ENCODE results near the gene AGRN.
"Not testable (repeated sequence)": the region's sequence is repeated elsewhere in the genome, so short reads cannot be mapped to it uniquely, and the experiment has no call there.

Gene AGRN

DNA sequence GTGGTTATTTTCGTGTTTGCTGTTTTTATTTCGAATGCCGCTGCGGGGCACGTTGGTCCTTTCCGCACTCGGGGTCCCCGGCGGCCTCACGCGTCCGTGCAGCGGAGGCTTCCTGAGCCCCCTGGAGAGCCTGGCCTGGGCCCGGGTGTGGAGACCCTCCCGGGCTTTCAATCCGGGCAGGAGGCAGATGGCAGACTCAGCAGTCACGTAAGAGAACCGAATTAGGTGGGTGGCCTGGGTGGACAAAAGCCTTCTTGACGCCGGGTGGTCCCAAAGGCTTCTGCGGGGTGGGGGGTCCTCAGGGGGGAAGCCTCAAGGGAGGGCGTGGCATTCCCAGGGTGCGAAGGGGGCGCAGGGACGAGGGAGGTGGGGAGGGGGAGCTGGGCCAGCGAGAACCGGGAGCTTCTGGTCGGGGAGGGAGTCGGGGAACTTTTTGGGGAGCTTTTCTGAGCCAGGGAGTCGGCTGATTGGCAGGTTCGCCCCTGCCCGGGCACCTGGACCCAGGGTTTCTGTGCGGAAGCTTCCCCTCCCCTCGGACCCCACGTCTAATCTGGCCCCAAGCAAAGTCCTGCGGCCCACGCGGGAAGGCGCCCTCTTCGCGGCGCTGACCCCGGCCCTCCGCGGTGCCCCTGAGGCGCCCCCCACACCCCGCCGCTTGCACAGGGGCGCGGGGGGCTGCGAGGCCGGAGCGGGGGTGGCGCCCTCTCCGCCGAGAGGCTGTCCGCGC is 18.7 kb upstream of the AGRN start:
- ATAC-seq, result no peak

DNA sequence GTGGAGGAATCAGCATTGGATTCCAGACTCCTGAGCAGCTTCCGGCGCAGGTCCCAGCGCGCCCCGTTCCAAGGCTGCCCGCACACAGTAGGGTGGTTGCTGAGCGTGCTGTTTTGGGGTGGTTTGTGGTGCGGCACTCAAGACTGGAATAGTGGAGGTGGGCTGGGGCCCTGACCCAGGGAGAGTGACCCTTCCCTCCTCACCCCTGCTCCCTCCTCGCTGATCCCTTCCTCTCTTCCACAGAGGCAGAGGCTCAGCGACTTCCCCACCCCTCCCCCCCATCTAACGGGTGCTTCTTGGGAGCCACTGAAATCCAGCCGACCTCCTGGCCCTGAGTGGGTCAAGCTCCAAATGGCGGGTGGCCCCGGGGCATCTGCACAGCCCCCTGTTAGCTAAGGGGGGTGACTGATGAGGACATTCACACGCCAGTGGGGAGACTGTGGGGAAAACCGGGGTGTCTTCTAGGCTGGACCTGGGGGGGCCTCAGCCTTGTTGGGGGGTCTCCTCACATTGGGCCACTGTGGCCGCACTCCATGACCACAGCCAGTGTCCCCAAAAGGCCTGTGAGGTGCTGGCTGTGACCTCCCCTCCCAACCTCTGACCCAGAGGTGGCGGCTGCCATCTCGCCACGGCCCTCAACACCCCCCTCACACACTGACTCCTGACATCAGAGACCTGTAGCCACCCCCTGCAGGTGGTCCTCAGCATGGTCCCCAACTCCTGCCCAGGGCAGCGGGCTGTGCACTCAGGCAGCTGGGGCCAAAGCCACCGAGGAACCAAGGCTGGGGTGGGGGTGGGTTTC is 16.1 kb upstream of the AGRN start:
- no peak for ATAC-seq

DNA sequence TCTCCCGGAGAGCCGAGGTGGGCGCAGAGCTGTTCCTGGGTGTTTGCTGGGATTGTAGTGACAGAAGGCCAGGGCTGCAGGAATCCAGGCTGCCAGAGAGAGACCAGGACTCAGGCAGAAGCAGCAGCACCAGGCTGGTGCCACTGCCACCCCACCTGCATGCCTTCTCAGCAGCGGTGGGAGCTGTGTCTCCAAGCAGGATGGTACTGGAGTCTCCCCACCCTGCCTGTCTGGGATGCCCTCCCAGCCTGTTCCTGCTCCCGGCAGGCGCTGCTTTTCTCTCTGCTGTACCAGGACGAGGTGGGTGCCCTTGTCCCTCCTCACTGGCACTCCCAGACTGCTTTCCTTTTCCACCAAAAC is 15.5 kb upstream of the AGRN start:
- ATAC-seq, result no peak

DNA sequence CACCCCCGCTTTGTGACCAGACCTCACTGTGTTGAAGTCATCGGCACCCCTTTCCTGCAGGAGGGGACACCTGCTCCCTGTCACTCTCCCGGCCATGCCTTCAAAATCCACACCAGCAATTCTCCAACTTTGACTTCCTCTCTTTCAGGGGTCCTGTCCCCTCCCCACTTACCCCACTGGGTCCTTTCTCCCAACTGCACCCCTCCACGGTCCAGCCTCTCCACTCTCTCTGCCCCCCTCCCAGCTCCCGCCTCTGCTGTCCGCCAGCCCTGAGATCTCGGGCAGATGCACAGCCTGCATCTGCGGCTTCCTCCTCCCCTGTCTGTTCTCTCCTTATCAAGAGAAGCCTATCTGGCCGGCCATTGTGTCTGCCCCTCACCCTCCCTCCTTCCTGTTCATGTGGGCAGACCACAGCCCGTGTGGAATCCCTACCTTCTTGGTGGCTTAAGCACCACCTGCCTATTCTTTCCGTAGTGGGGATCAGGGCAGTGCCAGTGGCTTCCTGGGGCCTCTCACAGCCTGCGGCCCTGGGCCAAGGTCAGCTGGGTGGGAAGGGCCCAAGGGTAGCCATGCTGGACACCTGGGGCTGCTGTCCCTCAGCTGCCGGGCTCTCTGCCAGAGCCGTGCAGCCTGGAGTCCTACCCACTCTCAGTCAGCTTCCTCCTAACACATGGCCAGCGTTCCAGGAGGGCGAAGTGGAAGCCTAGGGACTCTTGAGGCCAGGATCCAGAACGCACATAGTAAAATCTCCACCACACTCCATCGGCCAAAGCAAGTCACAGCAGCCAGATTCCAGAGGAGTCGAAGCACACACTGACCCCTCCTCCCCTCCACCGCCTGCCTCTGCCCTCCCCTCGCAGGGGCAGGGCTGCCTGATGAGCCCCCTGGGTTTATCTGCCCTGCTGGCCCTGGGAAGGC is 14.9 kb upstream of the AGRN start:
- no peak for ATAC-seq

DNA sequence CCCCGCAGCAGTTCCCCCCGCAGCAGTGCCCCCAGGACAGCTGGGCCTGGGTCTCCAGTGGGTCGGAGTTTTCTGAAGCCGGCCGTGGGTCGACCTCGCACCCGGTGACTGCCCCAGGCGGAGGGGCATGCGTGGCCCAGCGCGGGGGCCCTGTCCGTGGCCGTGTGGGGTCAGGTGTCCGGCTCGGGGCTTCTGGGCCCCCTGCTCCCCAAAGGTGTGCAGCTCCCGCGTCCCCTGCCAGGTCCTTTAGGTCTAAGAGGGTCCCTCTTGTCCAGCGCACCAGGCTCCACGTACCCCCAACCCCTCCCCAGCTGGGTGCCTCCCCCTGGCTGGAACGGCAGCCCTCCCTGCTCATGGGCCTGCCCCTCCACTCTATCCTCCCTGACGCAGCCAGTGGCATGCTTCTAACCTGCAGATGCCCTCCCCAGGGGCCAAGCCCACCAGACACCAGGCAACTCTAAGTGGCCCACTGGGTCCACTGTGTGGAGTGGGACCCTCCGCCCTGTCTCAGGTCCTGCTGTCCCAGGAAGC is 14.1 kb upstream of the AGRN start:
- no peak for ATAC-seq

DNA sequence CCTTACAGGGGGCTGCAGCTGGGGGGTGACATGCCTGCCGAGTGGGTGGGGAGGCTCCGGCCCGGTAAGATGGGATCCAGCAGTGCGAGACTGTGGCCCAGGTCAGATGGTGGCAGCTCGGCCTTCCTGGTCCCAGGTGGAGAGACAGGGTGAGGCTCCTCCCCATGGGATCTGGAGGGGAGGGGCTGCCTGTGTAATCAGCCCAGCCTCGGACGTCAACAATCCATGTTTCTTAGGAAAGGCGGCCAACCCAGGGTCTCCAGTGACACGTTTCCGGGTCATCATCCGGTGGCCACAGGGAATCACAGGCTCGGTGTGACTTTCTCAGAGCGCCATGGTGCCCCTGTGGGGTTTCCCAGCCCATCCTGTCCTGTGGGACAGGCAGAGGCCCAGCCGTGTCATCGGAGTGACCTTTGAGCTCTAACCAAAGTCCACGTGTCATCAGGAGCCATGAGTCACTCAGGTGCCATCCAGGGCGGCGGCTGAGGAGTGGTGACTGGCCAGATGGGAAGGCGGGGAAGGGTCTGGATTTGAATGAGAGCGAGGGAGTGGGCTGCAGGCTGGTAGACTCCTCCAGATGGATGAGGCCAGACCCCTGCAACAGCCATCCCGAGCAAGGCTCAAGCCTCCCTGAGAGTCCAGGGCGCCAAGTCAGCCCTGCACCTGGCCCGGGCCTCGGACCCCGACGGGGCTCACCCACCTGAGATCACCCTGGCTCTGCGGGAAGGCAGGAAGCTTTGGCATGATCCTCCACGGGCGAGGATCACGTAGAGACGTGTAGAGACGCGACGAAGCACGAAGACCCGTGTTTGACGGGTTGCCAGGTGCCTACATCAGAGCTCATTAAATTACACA is 13.4 kb upstream of the AGRN start:
- no peak for ATAC-seq

DNA sequence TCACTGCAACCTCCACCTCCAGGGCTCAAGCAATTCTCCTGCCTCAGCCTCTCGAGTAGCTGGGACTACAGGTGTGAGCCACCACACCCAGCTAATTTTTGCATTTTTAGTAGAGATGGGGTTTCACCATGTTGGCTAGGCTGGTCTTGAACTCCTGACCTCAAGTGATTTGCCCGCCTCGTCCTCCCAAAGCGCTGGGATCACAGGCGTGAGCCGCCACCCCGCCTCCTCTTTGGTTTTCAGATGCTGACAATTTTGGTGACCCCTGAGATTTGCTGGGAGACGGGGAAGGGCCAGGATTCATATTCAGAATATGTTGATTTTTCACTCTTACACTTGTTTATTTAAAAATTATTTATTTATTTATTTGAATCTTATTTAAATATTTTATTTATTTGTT is 9.8 kb upstream of the AGRN start:
- not testable (repeated sequence) for ATAC-seq

DNA sequence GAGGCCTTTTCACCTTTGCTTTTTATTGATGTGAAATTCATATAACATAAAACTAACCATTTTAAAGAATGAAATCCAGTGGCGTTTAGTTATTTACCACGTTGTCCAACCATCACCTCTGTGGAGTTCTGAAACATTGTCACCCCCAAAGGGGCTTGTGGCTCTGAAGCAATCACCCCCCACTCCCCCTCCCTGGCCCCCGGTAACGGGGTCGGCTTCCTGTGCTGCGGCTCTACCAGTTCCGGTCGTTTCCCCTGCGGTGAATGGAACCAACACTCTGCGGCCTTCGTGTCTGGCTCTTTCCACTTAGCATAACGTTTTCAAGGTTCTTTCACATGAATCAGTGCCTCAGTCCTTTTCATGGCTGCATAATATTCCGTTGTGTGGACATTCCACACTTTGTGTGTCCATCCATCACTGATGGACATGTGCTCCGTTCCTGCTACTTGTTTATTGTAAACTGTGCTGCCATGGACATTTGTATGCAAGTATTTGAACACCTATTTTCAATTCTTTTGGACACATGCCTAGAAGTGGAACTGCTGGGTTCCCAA is 8.4 kb upstream of the AGRN start:
- no peak for ATAC-seq

DNA sequence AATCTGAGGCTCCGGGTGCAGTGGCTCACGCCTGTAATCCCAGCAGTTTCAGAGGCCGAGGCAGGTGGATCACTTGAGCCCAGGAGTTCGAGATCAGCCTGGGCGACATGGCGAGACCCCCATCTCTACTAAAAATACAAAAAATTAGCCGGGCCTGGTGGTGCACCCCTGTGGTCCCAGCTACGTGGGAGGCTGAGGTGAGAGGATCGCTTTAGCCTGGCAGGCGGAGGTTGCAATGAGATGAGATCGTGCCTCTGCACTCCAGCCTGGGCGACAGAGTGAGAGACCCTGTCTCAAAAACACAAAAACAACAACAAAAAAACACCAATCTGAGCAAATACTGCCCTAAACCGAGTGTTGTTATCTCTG is 7.2 kb upstream of the AGRN start:
- not testable (repeated sequence) for ATAC-seq

DNA sequence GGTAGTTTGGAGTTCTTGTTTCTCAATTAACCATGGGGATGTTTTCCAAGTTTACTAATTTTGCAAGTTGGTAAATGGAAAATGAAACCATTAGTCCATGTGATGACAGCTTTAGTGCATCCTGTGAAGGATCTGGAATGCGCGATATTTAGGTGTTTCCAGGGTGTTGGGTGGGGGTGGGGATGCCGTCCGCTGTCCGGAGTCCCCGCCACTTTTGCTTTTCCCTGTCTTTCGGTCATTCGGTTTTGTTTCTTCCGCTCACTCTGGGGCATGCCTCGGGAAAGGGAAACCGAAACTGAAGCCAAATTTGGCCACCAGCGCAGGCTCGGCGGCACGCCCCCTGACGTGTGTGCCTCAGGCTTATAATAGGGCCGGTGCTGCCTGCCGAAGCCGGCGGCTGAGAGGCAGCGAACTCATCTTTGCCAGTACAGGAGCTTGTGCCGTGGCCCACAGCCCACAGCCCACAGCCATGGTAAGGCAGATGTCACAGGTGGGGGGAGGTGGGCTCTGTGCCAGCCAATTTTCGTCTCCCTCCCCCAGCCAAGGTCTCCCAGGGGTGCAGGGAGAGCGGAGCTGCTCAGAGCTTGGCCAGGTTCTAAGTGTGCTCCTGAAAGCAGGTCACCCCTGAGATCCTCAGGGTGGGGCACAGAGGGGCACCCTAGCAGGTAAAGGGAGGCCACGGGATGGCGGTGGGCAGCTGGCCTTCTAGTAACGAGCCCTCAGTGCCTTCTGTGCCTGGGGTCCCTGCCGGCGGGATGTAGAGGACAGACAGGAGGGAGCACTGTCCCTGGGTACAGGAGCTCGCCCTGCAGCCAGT is 6.6 kb upstream of the AGRN start, which contains the start of gene ISG15:
ISG15 (plus strand) TSS at position 393 of the 817 bp plus-strand sequence; CDS start at position 470, 77 bp downstream.
- peak; percentile 96 for ATAC-seq

DNA sequence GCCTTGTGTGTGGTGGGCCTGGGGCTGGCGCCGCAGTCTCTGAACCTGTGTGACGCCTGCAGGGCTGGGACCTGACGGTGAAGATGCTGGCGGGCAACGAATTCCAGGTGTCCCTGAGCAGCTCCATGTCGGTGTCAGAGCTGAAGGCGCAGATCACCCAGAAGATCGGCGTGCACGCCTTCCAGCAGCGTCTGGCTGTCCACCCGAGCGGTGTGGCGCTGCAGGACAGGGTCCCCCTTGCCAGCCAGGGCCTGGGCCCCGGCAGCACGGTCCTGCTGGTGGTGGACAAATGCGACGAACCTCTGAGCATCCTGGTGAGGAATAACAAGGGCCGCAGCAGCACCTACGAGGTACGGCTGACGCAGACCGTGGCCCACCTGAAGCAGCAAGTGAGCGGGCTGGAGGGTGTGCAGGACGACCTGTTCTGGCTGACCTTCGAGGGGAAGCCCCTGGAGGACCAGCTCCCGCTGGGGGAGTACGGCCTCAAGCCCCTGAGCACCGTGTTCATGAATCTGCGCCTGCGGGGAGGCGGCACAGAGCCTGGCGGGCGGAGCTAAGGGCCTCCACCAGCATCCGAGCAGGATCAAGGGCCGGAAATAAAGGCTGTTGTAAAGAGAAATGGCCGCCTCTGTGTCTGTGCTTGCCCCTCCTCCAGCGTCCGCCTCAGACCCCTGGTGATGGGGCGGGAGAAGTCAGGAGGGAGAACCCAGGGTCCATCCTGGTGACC is 5.8 kb upstream of the AGRN start:
- ATAC-seq, result peak in 1 of 2 donors; percentile 25

DNA sequence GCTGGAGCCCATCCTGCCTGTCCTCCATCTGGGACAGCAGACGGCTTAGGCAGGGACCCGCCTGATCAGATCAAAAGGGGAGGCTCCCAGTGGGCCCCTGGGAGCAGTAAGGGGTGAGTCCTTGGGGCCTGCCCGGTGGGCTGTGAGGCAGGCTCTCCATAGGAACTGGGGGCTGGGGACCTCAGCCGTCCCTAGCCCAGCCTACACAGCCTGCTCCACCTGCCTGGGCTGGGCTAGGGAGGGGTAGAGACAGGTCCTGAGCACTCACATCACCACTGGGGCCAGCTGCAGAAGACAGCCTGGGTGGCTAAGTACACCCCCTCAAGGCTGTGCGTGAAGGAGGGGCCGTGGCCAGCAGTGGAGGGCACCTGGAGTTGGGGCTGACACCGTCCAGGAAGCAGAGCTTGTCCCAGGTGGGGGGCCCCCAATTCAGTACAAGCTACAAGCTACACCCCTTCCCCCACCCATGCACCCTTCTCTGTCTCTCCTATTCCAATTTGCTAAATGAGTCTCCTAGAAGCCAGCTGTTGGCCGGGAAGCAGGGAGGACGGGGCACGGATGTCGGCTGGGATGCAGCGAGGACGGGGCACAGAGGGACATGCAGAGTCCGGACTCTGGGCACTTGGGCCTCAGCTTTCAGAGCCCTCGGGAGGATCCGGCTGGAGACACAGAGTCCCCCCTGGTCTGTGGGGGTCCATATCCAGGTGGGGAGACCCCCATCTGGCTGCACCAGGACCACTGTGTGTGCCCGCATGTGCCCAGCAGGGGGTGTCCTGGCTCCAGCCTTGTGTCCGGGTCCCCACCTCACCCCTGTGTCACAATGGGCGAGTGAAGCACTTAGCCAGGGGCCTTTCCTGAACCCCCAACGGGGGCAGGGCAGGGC is 4.9 kb upstream of the AGRN start:
- no peak for ATAC-seq

DNA sequence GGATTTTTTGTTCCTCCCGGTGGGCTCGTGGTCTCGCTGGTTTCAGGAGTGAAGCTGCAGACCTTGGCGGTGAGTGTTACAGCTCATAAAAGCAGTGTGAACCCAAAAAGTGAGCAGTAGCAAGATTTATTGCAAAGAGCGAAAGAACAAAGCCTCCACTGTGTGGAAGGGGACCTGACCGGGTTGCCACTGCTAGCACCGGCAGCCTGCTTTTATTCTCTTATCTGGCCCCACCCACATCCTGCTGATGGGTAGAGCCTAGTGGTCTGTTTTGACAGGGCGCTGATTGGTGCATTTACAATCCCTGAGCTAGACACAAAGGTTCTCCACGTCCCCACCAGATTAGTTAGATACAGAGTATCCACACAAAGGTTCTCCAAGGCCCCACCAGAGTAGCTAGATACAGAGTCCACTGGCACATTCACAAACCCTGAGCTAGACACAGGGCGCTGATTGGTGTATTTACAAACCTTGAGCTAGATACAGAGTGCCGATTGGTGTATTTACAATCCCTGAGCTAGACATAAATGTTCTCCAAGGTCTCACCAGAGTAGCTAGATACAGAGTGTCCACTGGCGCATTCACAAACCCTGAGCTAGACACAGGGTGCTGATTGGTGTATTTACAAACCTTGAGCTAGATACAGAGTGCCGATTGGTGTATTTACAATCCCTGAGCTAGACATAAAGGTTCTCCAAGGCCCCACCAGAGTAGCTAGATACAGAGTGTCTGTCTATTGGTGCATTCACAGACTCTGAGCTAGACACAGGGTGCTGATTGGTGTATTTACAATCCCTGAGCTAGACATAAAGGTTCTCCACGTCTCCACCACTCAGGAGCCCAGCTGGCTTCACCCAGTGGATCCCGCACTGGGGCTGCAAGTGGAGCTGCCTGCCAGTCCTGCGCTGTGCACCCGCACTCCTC is 2.3 kb upstream of the AGRN start:
- not testable (repeated sequence) for ATAC-seq

DNA sequence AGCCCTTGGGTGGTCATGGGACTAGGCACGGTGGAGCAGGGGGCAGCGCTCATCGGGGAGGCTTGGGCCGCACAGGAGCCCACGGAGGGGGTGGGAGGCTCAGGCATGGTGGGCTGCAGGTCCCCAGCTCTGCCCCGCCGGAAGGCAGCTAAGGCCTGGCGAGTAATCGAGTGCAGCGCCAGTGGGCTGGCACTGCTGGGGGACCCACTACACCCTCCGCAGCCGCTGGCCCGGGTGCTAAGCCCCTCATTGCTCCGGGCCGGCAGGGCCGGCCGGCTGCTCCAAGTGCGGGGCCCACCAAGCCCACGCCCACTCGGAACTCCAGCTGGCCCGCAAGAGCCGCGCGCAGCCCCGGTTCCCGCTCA is 1.6 kb upstream of the AGRN start:
- ATAC-seq, result not testable (repeated sequence)

DNA sequence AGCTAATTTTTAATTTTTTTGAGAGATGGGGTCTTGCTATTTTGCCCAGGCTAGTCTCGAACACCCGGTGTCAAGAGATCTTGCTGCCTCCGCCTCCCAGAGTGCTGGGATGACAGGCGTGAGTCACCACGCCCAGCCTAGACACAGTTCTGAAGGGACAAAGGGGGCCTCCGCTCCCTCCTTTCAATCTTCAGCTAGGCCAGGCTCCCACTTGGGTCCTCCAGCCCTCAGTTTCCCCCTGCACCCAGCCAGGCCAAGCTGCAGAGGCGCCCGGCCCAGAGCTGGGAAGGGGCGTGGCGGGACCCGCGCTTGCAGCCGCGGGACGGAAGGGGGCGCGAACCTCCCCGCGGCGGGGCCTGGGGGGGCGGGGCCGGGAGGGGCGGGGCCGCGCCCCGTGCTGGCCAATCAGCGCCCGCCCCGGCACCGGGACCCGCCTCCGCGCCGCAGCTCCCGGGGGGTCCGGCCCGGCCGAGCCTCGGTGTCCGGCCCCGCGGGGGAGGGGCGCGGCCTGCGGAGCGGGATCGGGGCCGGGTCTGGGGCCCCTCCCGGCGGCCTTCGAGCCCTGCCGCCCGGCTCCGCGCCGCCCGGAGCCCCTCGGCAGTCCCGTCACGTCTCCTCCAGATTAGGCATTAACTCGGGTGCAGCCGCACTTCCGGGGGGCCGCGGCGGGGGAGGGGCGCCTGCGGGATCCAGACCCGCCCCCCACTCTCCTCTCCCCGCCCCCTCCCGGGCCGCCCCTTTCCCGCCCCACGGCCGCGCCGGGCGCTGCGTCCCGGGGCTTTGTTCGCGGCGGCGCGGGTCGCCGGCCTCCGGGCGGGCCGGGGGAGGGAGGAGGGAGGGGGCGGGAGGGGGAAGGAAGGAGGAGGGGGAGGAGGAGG is 559 bp upstream of the AGRN start:
- peak; percentile 80 to 82 for ATAC-seq

DNA sequence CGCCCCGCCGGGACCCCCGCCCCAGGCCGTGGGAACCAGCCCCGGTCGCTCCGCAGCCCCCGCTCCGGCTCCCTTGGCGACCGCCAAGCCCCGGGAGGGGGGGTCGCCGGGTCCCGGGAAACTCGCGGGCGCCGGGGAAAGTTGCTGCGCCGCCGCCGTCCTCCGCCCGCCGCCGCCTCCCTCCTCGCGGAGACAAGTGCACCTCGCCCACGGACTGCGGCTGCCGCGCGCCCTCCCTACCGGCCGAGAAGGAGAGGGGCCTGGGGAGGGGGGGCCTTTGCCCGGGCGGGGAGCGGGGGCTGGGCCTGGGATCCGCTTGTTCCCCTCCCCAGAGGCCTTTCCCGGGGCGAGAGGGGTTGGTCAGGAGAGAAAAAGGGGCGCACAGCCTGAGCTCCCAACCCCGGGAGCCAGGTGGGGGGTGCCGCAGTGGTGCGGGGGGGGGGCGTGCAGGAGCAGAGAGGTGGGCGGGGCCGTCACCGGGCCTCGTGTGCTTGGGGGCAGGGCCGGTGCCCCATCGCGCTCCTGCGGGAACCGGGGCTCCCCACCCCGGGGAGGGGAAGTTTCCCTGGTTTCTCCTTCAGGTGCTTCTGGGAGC is 592 bp downstream of the AGRN start:
- no peak for ATAC-seq

All from activated CD4-positive, CD25-positive, alpha-beta regulatory T cell treated with anti-CD3 and anti-CD28 coated beads, Interleukin-2, amount 50 U/mL, for 24 hours (primary cell).